CD8-positive, alpha-beta memory T cell (primary cell): ENCODE data around the gene UGT1A5. TPM values are rescaled to one million over a fixed set of nuclear protein-coding genes. Genes with fewer than 3 reads are reported as not detected.

Source experiments
- CTCF ChIA-PET: fragments of 350-600 bp; sonication (Branson Sonifier 250); formaldehyde crosslinking; loops from one replicate; lab custom pipeline; 2021; ENCODE audit warnings: antibody characterized with exemption; lab: Charles Lee
- POLR2A ChIA-PET: fragments of 350-600 bp; sonication (Branson Sonifier 250); formaldehyde crosslinking; loops from one replicate; lab custom pipeline; 2021; ENCODE audit warnings: antibody characterized with exemption; lab: Charles Lee
- DNase-seq, 5 donors: peaks; one replicate each; pipeline versions ENCODE4 v3.0.0 to v3.0.0-alpha.2; 2020 to 2022; ENCODE audit warnings: mixed read lengths in 1 of 5
- H3K27ac ChIP-seq: one replicate; pipeline ENCODE4 v1.7.0; 2013; ENCODE audit warnings: low read depth, mild to moderate bottlenecking, low read length, moderate library complexity
- H3K27me3 ChIP-seq: 2 replicates; pipeline ENCODE4 v1.7.0; 2013; ENCODE audit warnings: low read length, mild to moderate bottlenecking; ENCODE audit not compliant: insufficient read depth, poor library complexity, severe bottlenecking
- H3K36me3 ChIP-seq: 2 replicates; pipeline ENCODE4 v1.7.0; 2013; ENCODE audit warnings: mild to moderate bottlenecking, low read length, moderate library complexity; ENCODE audit not compliant: insufficient read depth
- H3K4me1 ChIP-seq: 2 replicates; pipeline ENCODE4 v1.7.0; 2013; ENCODE audit warnings: mild to moderate bottlenecking, low read length, moderate library complexity; ENCODE audit not compliant: insufficient read depth
- H3K4me3 ChIP-seq: 2 replicates; pipeline ENCODE4 v1.7.0; 2013; ENCODE audit warnings: mild to moderate bottlenecking, low read length
- H3K9me3 ChIP-seq: 2 replicates; pipeline ENCODE4 v1.7.0; 2013; ENCODE audit warnings: mild to moderate bottlenecking, low read length
- H3K27ac Mint-ChIP-seq, 8 donors: one replicate each; pipeline ENCODE4 v1.8.0; 2020 to 2021; ENCODE audit warnings: mixed read lengths in 8 of 8, mild to moderate bottlenecking in 6 of 8, inconsistent platforms in 3 of 8, moderate library complexity in 3 of 8
- H3K27me3 Mint-ChIP-seq, 2 donors: one replicate each; pipeline ENCODE4 v1.8.0; 2020 to 2021; ENCODE audit warnings: mixed read lengths in 2 of 2, mild to moderate bottlenecking in 1 of 2, moderate library complexity in 1 of 2
- H3K36me3 Mint-ChIP-seq, 3 donors: one replicate each; pipeline ENCODE4 v1.8.0; 2020 to 2021; ENCODE audit warnings: mixed read lengths in 3 of 3, inconsistent platforms in 1 of 3, mild to moderate bottlenecking in 1 of 3
- H3K4me1 Mint-ChIP-seq, 3 donors: one replicate each; pipeline ENCODE4 v1.8.0; 2020 to 2021; ENCODE audit warnings: mixed read lengths in 3 of 3, inconsistent platforms in 1 of 3, mild to moderate bottlenecking in 1 of 3
- H3K4me3 Mint-ChIP-seq, 7 donors: one replicate each; pipeline ENCODE4 v1.8.0; 2020 to 2021; ENCODE audit warnings: mixed read lengths in 7 of 7, mild to moderate bottlenecking in 6 of 7, moderate library complexity in 4 of 7, inconsistent platforms in 2 of 7
- H3K9me3 Mint-ChIP-seq, 5 donors: one replicate each; pipeline ENCODE4 v1.8.0; 2020 to 2022; ENCODE audit warnings: mixed read lengths in 5 of 5, mild to moderate bottlenecking in 3 of 5, moderate library complexity in 2 of 5, inconsistent platforms in 1 of 5
- polyA plus RNA-seq: library from polyadenylated mRNA; unstranded; fragments of 300-500 nt; fragmentation: Illumina TruSeq; gene quantifications from one replicate; pipeline ENCODE4 v1.2.3, GENCODE V29; 2021
- total RNA-seq, 2 experiments: library from RNA; stranded (reverse); gene quantifications; one replicate each; pipeline ENCODE4 v1.2.3, GENCODE V29; 2021

The UGT1A5 gene
- total and polyA plus RNA-seq, 3 experiments from 2014 or later, result not detected

GRCh38 chr2:233814056-233814835 lies 101.5 kb downstream of the UGT1A5 start:
- no peaks in the 10 kb centered on the region for H3K27me3 ChIP-seq
- POLR2A ChIA-PET, result no interaction called here

GRCh38 chr2:233815861-233816260 lies 103.2 kb downstream of the UGT1A5 start:
- Mint-ChIP-seq H3K4me1 (no peaks in the 10 kb centered on the region), H3K4me3 (no peak overlapping the region), H3K9me3 (no peaks in the 10 kb centered on the region), H3K27me3 (peaks cover 6 to 32% of the 10 kb centered on the region in 2 donors), H3K27ac (no peak overlapping the region), H3K36me3 (no peaks in the 10 kb centered on the region)
- no peak overlapping the region for H3K4me3 ChIP-seq
- no peaks in the 10 kb centered on the region for H3K27me3 ChIP-seq
- ChIA-PET POLR2A (no interaction called here), CTCF (no interaction called here)
- no peaks in the 10 kb centered on the region for H3K9me3 ChIP-seq
- H3K4me1 ChIP-seq, result no peaks in the 10 kb centered on the region
- H3K36me3 ChIP-seq, result no peaks in the 10 kb centered on the region
- DNase-seq, result no peak
- H3K27ac ChIP-seq, result no peak overlapping the region

More at GRCh38 chr2:233814056-233814835, 101.5 kb downstream of the UGT1A5 start:
- CTCF ChIA-PET, result no interaction called here
- Histone ChIP-seq H3K36me3 (no peaks in the 10 kb centered on the region), H3K27ac (no peak overlapping the region), H3K9me3 (no peaks in the 10 kb centered on the region), H3K4me3 (no peak overlapping the region), H3K4me1 (no peaks in the 10 kb centered on the region)
- Mint-ChIP-seq H3K4me1 (no peaks in the 10 kb centered on the region), H3K27me3 (peaks cover 11 to 38% of the 10 kb centered on the region in 2 donors), H3K27ac (no peak overlapping the region), H3K36me3 (no peaks in the 10 kb centered on the region), H3K9me3 (no peaks in the 10 kb centered on the region), H3K4me3 (no peak overlapping the region)
- no peak for DNase-seq

- H3K9me3 Mint-ChIP-seq, result no peaks in the 10 kb centered on the region
- no peak for DNase-seq
- H3K36me3 Mint-ChIP-seq, result no peaks in the 10 kb centered on the region
- ChIA-PET CTCF (no interaction called here), POLR2A (no interaction called here)
- H3K4me3 ChIP-seq, result no peak overlapping the region
- H3K27ac Mint-ChIP-seq, result no peak overlapping the region
- no peaks in the 10 kb centered on the region for H3K4me1 Mint-ChIP-seq
- no peaks in the 10 kb centered on the region for H3K27me3 ChIP-seq
- no peak overlapping the region for H3K4me3 Mint-ChIP-seq
- peaks cover 6 to 31% of the 10 kb centered on the region in 2 donors for H3K27me3 Mint-ChIP-seq
- H3K9me3 ChIP-seq, result no peaks in the 10 kb centered on the region
- H3K36me3 ChIP-seq, result no peaks in the 10 kb centered on the region
- H3K27ac ChIP-seq, result no peak overlapping the region
- H3K4me1 ChIP-seq, result no peaks in the 10 kb centered on the region
Observed at GRCh38 chr2:233816334-233816733, 103.6 kb downstream of the UGT1A5 start.

GRCh38 chr2:233816771-233817170 lies 104.1 kb downstream of the UGT1A5 start:
- ChIA-PET CTCF (no interaction called here), POLR2A (no interaction called here)
- no peaks in the 10 kb centered on the region for H3K9me3 ChIP-seq
- Mint-ChIP-seq H3K36me3 (no peaks in the 10 kb centered on the region), H3K4me3 (no peak overlapping the region), H3K4me1 (no peaks in the 10 kb centered on the region), H3K9me3 (no peaks in the 10 kb centered on the region), H3K27me3 (peaks cover 3 to 35% of the 10 kb centered on the region in 2 donors), H3K27ac (no peak overlapping the region)
- no peaks in the 10 kb centered on the region for H3K36me3 ChIP-seq
- H3K27ac ChIP-seq, result no peak overlapping the region
- DNase-seq, result peak in 1 of 5 donors; percentile 9
- H3K4me1 ChIP-seq, result no peaks in the 10 kb centered on the region
- H3K27me3 ChIP-seq, result no peaks in the 10 kb centered on the region
- no peak overlapping the region for H3K4me3 ChIP-seq

GRCh38 chr2:233817361-233817911 lies 104.7 kb downstream of the UGT1A5 start:
- Mint-ChIP-seq H3K4me1 (no peaks in the 10 kb centered on the region), H3K9me3 (no peaks in the 10 kb centered on the region), H3K36me3 (no peaks in the 10 kb centered on the region), H3K27ac (peak overlapping the region in 1 of 8 donors; percentile 44), H3K27me3 (peaks cover 3 to 31% of the 10 kb centered on the region in 2 donors), H3K4me3 (no peak overlapping the region)
- Histone ChIP-seq H3K27ac (no peak overlapping the region), H3K9me3 (no peaks in the 10 kb centered on the region), H3K36me3 (no peaks in the 10 kb centered on the region), H3K4me1 (no peaks in the 10 kb centered on the region), H3K27me3 (no peaks in the 10 kb centered on the region), H3K4me3 (no peak overlapping the region)
- peak in 1 of 5 donors; percentile 12 for DNase-seq
- POLR2A ChIA-PET, result no interaction called here
- CTCF ChIA-PET, result no interaction called here

GRCh38 chr2:233817995-233818638 lies 105.4 kb downstream of the UGT1A5 start:
- H3K27ac Mint-ChIP-seq, result no peak overlapping the region
- no peaks in the 10 kb centered on the region for H3K9me3 ChIP-seq
- peak overlapping the region in 1 of 7 donors; percentile 9 for H3K4me3 Mint-ChIP-seq
- peaks cover 3 to 31% of the 10 kb centered on the region in 2 donors for H3K27me3 Mint-ChIP-seq
- DNase-seq, result peak in 1 of 5 donors; percentile 40
- no peaks in the 10 kb centered on the region for H3K9me3 Mint-ChIP-seq
- no peak overlapping the region for H3K27ac ChIP-seq
- no peak overlapping the region for H3K4me3 ChIP-seq
- no peaks in the 10 kb centered on the region for H3K4me1 ChIP-seq
- no peaks in the 10 kb centered on the region for H3K27me3 ChIP-seq
- POLR2A ChIA-PET, result no interaction called here
- H3K36me3 ChIP-seq, result no peaks in the 10 kb centered on the region
- H3K4me1 Mint-ChIP-seq, result no peaks in the 10 kb centered on the region
- H3K36me3 Mint-ChIP-seq, result no peaks in the 10 kb centered on the region
- CTCF ChIA-PET, result no interaction called here

GRCh38 chr2:233818639-233819621 lies 106.2 kb downstream of the UGT1A5 start:
- Histone ChIP-seq H3K27ac (no peak overlapping the region), H3K36me3 (no peaks in the 10 kb centered on the region), H3K4me3 (no peak overlapping the region), H3K9me3 (no peaks in the 10 kb centered on the region), H3K27me3 (no peaks in the 10 kb centered on the region), H3K4me1 (no peaks in the 10 kb centered on the region)
- H3K9me3 Mint-ChIP-seq, result no peaks in the 10 kb centered on the region
- no peak overlapping the region for H3K27ac Mint-ChIP-seq
- CTCF ChIA-PET, result no interaction called here
- DNase-seq, result peak in 1 of 5 donors; percentile 13
- peaks cover 3 to 31% of the 10 kb centered on the region in 2 donors for H3K27me3 Mint-ChIP-seq
- no peaks in the 10 kb centered on the region for H3K4me1 Mint-ChIP-seq
- no peak overlapping the region for H3K4me3 Mint-ChIP-seq
- POLR2A ChIA-PET, result no interaction called here
- H3K36me3 Mint-ChIP-seq, result no peaks in the 10 kb centered on the region
